Testis (tissue), 2 donors: Measurements from ENCODE around the gene PYGB.

Source experiments
- CTCF ChIP-seq, 3 experiments: fragments of 450-650 bp in 2 of 3; fragments of 200-600 bp in 1 of 3; sonication (generic) in 1 of 3; IDR thresholded peaks; one replicate each; pipeline ENCODE4 v1.5.1; 2016 to 2019; ENCODE audit warnings: antibody characterized with exemption in 3 of 3, mild to moderate bottlenecking in 2 of 3, moderate library complexity in 1 of 3
- POLR2A ChIP-seq: fragments of 450-650 bp; IDR thresholded peaks from one replicate; pipeline ENCODE4 v1.6.1; 2017; ENCODE audit warnings: antibody characterized with exemption, mild to moderate bottlenecking, moderate library complexity

- TF ChIP-seq CTCF (IDR thresholded peaks at IDR 0.05) (no peak), POLR2A (no peak)
Measured at GRCh38 chr20:25340380-25340779, 92.5 kb downstream of the PYGB start.
